ENCODE data around the gene CXCR4.

CXCR4 gene

DNA sequence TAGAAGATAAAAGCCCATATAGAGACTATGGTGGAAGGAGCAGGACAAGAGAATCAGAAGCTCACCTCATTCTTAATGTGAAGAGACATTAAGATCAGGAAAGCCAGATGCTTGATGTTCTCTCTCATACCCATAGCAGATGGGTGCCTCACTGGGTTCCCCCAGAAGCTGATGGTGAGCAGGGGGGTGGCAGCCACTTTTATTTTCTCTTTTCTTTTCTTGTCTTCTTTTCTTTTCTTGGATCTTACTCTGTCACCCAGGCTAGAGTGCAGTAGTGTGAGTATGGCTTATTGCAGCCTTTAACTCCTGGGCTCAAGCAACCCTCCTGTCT, 14.8 kb upstream of the CXCR4 start:
- Histone ChIP-seq H3K4me3 (ENCODE audit: low read depth, low read length, poor library complexity, severe bottlenecking) (peak overlapping the region; percentile 41), H3F3A (ENCODE audit: insufficient read depth, low read length) (peaks cover 18% of the 10 kb centered on the region), H4K20me1 (ENCODE audit: insufficient read depth, low read length) (no peaks in the 10 kb centered on the region), H3K27ac (ENCODE audit: low read depth, low read length, poor library complexity, severe bottlenecking) (peak overlapping the region; percentile 100), H3K9ac (ENCODE audit: low read length) (peak overlapping the region; percentile 85), H3K4me2 (ENCODE audit: low read length) (peak overlapping the region; percentile 71), H3K27me3 (ENCODE audit: insufficient read depth, low read length) (no peaks in the 10 kb centered on the region), H3K4me1 (ENCODE audit: insufficient read depth, low read length, severe bottlenecking) (peaks cover 96% of the 10 kb centered on the region), H3K9me3 (ENCODE audit: low read length) (no peaks in the 10 kb centered on the region), H3K79me2 (ENCODE audit: insufficient read depth, low read length) (no peaks in the 10 kb centered on the region), H2AFZ (ENCODE audit: low read length) (no peak overlapping the region), H3K9me2 (ENCODE audit: low read depth, low read length) (no peaks in the 10 kb centered on the region), H3K36me3 (ENCODE audit: insufficient read depth, low read length) (no peaks in the 10 kb centered on the region)
- TF ChIP-seq EZH2 (IDR thresholded peaks at IDR 0.05; ENCODE audit: borderline replicate concordance, low read length) = no peak
- TF ChIP-seq, protein P1, sequence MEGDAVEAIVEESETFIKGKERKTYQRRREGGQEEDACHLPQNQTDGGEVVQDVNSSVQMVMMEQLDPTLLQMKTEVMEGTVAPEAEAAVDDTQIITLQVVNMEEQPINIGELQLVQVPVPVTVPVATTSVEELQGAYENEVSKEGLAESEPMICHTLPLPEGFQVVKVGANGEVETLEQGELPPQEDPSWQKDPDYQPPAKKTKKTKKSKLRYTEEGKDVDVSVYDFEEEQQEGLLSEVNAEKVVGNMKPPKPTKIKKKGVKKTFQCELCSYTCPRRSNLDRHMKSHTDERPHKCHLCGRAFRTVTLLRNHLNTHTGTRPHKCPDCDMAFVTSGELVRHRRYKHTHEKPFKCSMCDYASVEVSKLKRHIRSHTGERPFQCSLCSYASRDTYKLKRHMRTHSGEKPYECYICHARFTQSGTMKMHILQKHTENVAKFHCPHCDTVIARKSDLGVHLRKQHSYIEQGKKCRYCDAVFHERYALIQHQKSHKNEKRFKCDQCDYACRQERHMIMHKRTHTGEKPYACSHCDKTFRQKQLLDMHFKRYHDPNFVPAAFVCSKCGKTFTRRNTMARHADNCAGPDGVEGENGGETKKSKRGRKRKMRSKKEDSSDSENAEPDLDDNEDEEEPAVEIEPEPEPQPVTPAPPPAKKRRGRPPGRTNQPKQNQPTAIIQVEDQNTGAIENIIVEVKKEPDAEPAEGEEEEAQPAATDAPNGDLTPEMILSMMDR (IDR thresholded peaks at IDR 0.05; ENCODE audit: low read length) = no peak

DNA sequence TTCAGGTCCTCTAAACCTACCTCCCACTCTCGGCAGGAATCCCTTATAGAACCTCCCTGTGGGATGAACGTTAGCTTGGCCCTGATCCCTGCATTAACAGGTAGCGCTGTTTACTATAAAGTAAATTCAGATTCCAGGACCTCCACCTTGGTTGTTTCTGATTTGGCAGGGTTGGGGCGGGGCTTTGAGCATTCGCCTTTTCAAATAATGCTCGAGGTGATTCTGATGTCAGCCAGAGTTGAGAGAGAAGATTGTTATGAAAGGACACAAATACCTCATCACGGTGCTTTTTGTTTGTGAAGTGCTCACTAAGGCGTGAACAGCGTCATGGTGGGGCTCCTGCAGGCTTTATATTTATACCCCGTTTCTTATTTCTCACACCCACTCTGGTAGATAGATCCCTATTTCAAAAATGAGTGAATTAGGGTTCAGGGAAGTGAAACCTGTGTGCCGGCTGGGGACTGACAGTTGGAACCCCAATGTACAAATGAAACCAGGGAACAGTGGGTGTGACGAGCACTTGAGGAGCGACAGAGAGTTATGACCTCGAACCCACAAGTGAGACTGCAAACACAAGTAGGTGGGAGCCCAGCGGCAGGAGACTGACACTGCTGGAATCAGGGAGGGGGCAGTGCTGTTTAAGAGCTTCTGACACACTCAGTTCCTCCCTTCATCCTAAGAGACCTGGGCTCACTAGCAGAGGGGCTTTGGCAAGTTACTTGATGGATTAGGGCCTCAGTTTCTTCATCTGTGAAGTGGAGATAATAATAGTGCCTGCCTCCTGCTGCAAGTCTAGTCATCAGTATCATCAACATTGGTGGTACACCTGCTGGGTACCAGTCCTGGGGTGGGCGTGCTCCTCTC, 14.2 kb upstream of the CXCR4 start:
- H3K4me2 ChIP-seq (ENCODE audit: low read length) = peak overlapping the region; percentile 71

DNA sequence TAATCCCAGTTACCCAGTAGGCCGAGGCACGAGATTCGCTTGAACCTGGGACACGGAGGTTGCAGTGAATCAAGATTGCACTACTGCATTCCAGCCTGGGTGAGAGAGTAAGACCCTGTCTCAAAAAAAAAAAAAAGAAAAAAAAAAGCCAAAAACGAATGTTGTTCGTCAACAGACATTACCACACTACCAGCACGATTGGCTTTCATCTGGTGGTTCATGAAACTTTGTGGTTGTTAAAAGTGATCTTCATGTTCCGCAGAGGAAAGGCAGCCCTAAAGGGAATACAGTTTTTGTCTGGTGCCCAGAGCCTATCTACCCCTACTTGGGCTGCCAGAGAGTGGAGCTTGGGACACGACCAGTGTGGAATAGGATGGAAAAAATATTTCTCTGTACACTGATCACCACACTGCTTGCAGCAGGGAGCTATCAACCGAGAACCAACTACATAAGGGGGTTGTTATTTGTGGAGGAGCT, 13.6 kb upstream of the CXCR4 start:
- TF ChIP-seq EZH2 (IDR thresholded peaks at IDR 0.05; ENCODE audit: borderline replicate concordance, low read length) = no peak
- TF ChIP-seq, protein P1 (IDR thresholded peaks at IDR 0.05; ENCODE audit: low read length) = no peak
- H2AFZ ChIP-seq (ENCODE audit: low read length) = no peak overlapping the region
- H3K36me3 ChIP-seq (ENCODE audit: insufficient read depth, low read length) = no peaks in the 10 kb centered on the region
- peak overlapping the region; percentile 71 for H3K4me2 ChIP-seq (ENCODE audit: low read length)
- peaks cover 9% of the 10 kb centered on the region for H3F3A ChIP-seq (ENCODE audit: insufficient read depth, low read length)
- H3K9me3 ChIP-seq (ENCODE audit: low read length) = no peaks in the 10 kb centered on the region
- H3K9ac ChIP-seq (ENCODE audit: low read length) = peak overlapping the region; percentile 85
- no peaks in the 10 kb centered on the region for H4K20me1 ChIP-seq (ENCODE audit: insufficient read depth, low read length)
- H3K9me2 ChIP-seq (ENCODE audit: low read depth, low read length) = no peaks in the 10 kb centered on the region
- peaks cover 96% of the 10 kb centered on the region for H3K4me1 ChIP-seq (ENCODE audit: insufficient read depth, low read length, severe bottlenecking)
- H3K27ac ChIP-seq (ENCODE audit: low read depth, low read length, poor library complexity, severe bottlenecking) = peak overlapping the region; percentile 100
- no peaks in the 10 kb centered on the region for H3K27me3 ChIP-seq (ENCODE audit: insufficient read depth, low read length)
- H3K79me2 ChIP-seq (ENCODE audit: insufficient read depth, low read length) = no peaks in the 10 kb centered on the region
- H3K4me3 ChIP-seq (ENCODE audit: low read depth, low read length, poor library complexity, severe bottlenecking) = peak overlapping the region; percentile 41

More for the DNA sequence above, 14.2 kb upstream of the CXCR4 start:
- Histone ChIP-seq H3K4me3 (ENCODE audit: low read depth, low read length, poor library complexity, severe bottlenecking) (peak overlapping the region; percentile 41), H2AFZ (ENCODE audit: low read length) (no peak overlapping the region), H4K20me1 (ENCODE audit: insufficient read depth, low read length) (no peaks in the 10 kb centered on the region), H3F3A (ENCODE audit: insufficient read depth, low read length) (peaks cover 16% of the 10 kb centered on the region), H3K9me3 (ENCODE audit: low read length) (no peaks in the 10 kb centered on the region), H3K9me2 (ENCODE audit: low read depth, low read length) (no peaks in the 10 kb centered on the region), H3K4me1 (ENCODE audit: insufficient read depth, low read length, severe bottlenecking) (peaks cover 96% of the 10 kb centered on the region), H3K36me3 (ENCODE audit: insufficient read depth, low read length) (no peaks in the 10 kb centered on the region), H3K9ac (ENCODE audit: low read length) (peak overlapping the region; percentile 85), H3K27me3 (ENCODE audit: insufficient read depth, low read length) (no peaks in the 10 kb centered on the region), H3K27ac (ENCODE audit: low read depth, low read length, poor library complexity, severe bottlenecking) (peak overlapping the region; percentile 100), H3K79me2 (ENCODE audit: insufficient read depth, low read length) (no peaks in the 10 kb centered on the region)
- TF ChIP-seq EZH2 (IDR thresholded peaks at IDR 0.05; ENCODE audit: borderline replicate concordance, low read length) = no peak
- TF ChIP-seq, protein P1 (IDR thresholded peaks at IDR 0.05; ENCODE audit: low read length) = peak; percentile 7; the same call in 1 of the 2 replicates
